ENCODE results near the gene SRL.

DNA sequence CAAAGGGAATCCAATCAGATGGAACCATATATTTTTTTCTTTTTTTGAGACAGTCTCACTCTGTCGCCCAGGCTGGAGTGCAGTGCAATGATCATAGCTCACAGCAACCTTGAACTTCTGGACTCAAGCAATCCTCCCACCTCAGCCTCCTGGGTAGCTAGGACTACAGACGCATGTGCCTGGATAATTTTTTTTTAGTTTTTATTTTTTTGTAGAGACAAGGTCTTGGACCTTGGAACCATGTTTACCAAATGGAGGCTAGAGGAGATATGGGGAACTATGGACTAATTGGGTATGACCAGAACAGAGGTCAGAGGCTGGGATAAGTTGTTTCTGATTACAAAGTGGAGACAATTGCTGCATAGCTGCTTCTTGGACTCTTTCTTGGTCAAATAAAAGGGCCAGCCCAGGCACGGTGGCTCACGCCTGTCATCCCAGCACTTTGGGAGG is 84.5 kb downstream of the SRL start:
- TF ChIP-seq BHLHE40 (IDR thresholded peaks at IDR 0.05; ENCODE audit: borderline replicate concordance), result no peak
- TF ChIP-seq ARNT (IDR thresholded peaks at IDR 0.05), result no peak
- no peak for TF ChIP-seq PKNOX1 (IDR thresholded peaks at IDR 0.05)
- TF ChIP-seq ELF4 (IDR thresholded peaks at IDR 0.05), result no peak
- TF ChIP-seq L3MBTL2 (conservative IDR thresholded peaks at IDR 0.05), result no peak
